Effector CD4-positive, alpha-beta T cell (primary cell): ENCODE data around the gene EXOSC5.
"Not testable (repeated sequence)": the region's sequence is repeated elsewhere in the genome, so short reads cannot be mapped to it uniquely, and the experiment has no call there.

Source experiments
- DNase-seq: peaks from one replicate; pipeline ENCODE4 v3.0.0-alpha.2; 2020

EXOSC5 gene

GRCh38 chr19:41426116-41426841 is 29.1 kb upstream of the EXOSC5 start:
- no peak for DNase-seq

GRCh38 chr19:41425174-41426115 is 28.3 kb upstream of the EXOSC5 start:
- no peak for DNase-seq

GRCh38 chr19:41424335-41425173 is 27.4 kb upstream of the EXOSC5 start:
- no peak for DNase-seq

- no peak for DNase-seq
Observed at GRCh38 chr19:41422955-41423354, 25.8 kb upstream of the EXOSC5 start.

- DNase-seq = no peak
Observed at GRCh38 chr19:41422456-41422855, 25.3 kb upstream of the EXOSC5 start.

- no peak for DNase-seq
Observed at GRCh38 chr19:41421973-41422372, 24.8 kb upstream of the EXOSC5 start.

GRCh38 chr19:41421314-41421713 is 24.2 kb upstream of the EXOSC5 start:
- DNase-seq = no peak

- no peak for DNase-seq
Observed at GRCh38 chr19:41420101-41420880, 23.1 kb upstream of the EXOSC5 start.

- DNase-seq = no peak
Observed at GRCh38 chr19:41416194-41416674, 19.1 kb upstream of the EXOSC5 start.

GRCh38 chr19:41415154-41415571 is 18.0 kb upstream of the EXOSC5 start:
- DNase-seq = no peak

- DNase-seq = no peak
Observed at GRCh38 chr19:41414461-41414860, 17.3 kb upstream of the EXOSC5 start.

GRCh38 chr19:41413947-41414346 is 16.8 kb upstream of the EXOSC5 start:
- DNase-seq = no peak

GRCh38 chr19:41412953-41413352 is 15.8 kb upstream of the EXOSC5 start:
- DNase-seq = no peak

- no peak for DNase-seq
Observed at GRCh38 chr19:41411968-41412265, 14.8 kb upstream of the EXOSC5 start.

GRCh38 chr19:41411100-41411967 is 14.2 kb upstream of the EXOSC5 start:
- no peak for DNase-seq

GRCh38 chr19:41410336-41411054 is 13.3 kb upstream of the EXOSC5 start:
- DNase-seq = no peak

- no peak for DNase-seq
Observed at GRCh38 chr19:41409288-41409687, 12.1 kb upstream of the EXOSC5 start.

GRCh38 chr19:41408846-41409245 is 11.7 kb upstream of the EXOSC5 start:
- not testable (repeated sequence) for DNase-seq

GRCh38 chr19:41408256-41408655 is 11.1 kb upstream of the EXOSC5 start:
- DNase-seq = no peak

- no peak for DNase-seq
Observed at GRCh38 chr19:41407271-41407670, 10.1 kb upstream of the EXOSC5 start.

GRCh38 chr19:41405776-41406175 is 8.6 kb upstream of the EXOSC5 start:
- DNase-seq = no peak
